Transverse colon (tissue), 4 donors: ENCODE data around the gene LRP1B. TPM values are rescaled to one million over a fixed set of nuclear protein-coding genes. Genes with fewer than 3 reads are reported as not detected.

Experiments
- DNase-seq: peaks from one replicate; pipeline ENCODE4 v3.0.0-alpha.2; 2019
- H3K27ac ChIP-seq, 4 donors: fragments of 200-600 bp; sonication (generic); 2 replicates each; pipeline ENCODE4 v1.5.1; 2016 to 2018; ENCODE audit warnings: inconsistent platforms in 4 of 4
- H3K27me3 ChIP-seq: fragments of 200-600 bp; sonication (generic); 2 replicates; pipeline ENCODE4 v1.5.1; 2017; ENCODE audit warnings: inconsistent platforms
- H3K36me3 ChIP-seq, 4 donors: fragments of 200-600 bp; sonication (generic); 2 replicates each; pipeline ENCODE4 v1.5.1; 2017 to 2019; ENCODE audit warnings: inconsistent platforms in 4 of 4
- H3K4me1 ChIP-seq, 4 donors: fragments of 200-600 bp; sonication (generic); 2 replicates each; pipeline ENCODE4 v1.5.1; 2017 to 2020; ENCODE audit warnings: inconsistent platforms in 4 of 4
- H3K4me3 ChIP-seq, 4 donors: fragments of 200-600 bp; sonication (generic); 1 replicate in 1 of 4; 2 replicates in 3 of 4; pipeline versions ENCODE4 v1.5.1 to v1.6.1; 2017 to 2019; ENCODE audit warnings: inconsistent platforms in 4 of 4
- H3K9me3 ChIP-seq, 2 donors: fragments of 200-600 bp; sonication (generic); 2 replicates each; pipeline ENCODE4 v1.5.1; 2017 to 2019; ENCODE audit warnings: inconsistent platforms in 2 of 2
- CTCF ChIP-seq, 5 experiments: fragments of 200-600 bp in 3 of 5; fragments of 450-650 bp in 2 of 5; sonication (generic) in 3 of 5; IDR thresholded peaks; 1 replicate in 2 of 5; 2 replicates in 3 of 5; pipeline ENCODE4 v1.5.1; 2016 to 2017; ENCODE audit warnings: antibody characterized with exemption in 5 of 5, inconsistent platforms in 3 of 5, mild to moderate bottlenecking in 2 of 5, moderate library complexity in 1 of 5
- EP300 ChIP-seq: sonication (generic); formaldehyde crosslinking; IDR thresholded peaks from one replicate; pipeline ENCODE4 v1.6.1; 2017; ENCODE audit warnings: antibody characterized with exemption, low read depth
- POLR2A ChIP-seq: fragments of 450-650 bp; IDR thresholded peaks from one replicate; pipeline ENCODE4 v1.6.1; 2016; ENCODE audit warnings: antibody characterized with exemption, mild to moderate bottlenecking, moderate library complexity
- POLR2AphosphoS5 ChIP-seq, 3 donors: sonication (generic); formaldehyde crosslinking; IDR thresholded peaks; one replicate each; pipeline ENCODE4 v1.6.1; 2016; ENCODE audit warnings: antibody characterized with exemption in 3 of 3
- WGBS, 2 donors: methylation state at CpG; one replicate each; pipeline ENCODE4 v1.1.5; 2018; ENCODE audit warnings: low coverage in 1 of 2; 5-methylcytosine and 5-hydroxymethylcytosine counted together
- in situ Hi-C, 4 donors: fragments of 200-750 bp; cut with MboI; loops; one replicate each; pipeline versions ENCODE4 v1.15.0 to v1.15.1; 2017; ENCODE audit warnings: low sequenced_read_pairs in 3 of 4, low pct_ligation_motif_present in 1 of 4, low pct_unique_long_range_greater_than_20kb in 1 of 4
- intact Hi-C: fragments of 100-400 bp; cut with DNase I; formaldehyde crosslinking; loops from one replicate; pipeline ENCODE4 v1.15.1; 2023; ENCODE audit warnings: low total_unique reads
- total RNA-seq, 4 donors: library from RNA; depleted of rRNA; stranded (reverse); fragments of >200 nt; gene quantifications; one replicate each; pipeline ENCODE4 v1.1.0, GENCODE V29; 2016

LRP1B gene
- total RNA-seq, 4 donors from 2014 or later, result 0.48 to 5.4 (median 0.82) TPM; not detected in 1

- Histone ChIP-seq H3K4me3 (no peak overlapping the region), H3K4me1 (no peaks in the 10 kb centered on the region), H3K9me3 (no peaks in the 10 kb centered on the region), H3K36me3 (no peaks in the 10 kb centered on the region), H3K27me3 (no peaks in the 10 kb centered on the region), H3K27ac (no peak overlapping the region)
- TF ChIP-seq EP300 (no peak), POLR2AphosphoS5 (IDR thresholded peaks at IDR 0.05) (no peak), CTCF (IDR thresholded peaks at IDR 0.05) (no peak), POLR2A (no peak)
- in situ Hi-C loops, result no loop called here
- no peak for DNase-seq
- intact Hi-C loops, result loop anchor here (10.0 kb wide), 1 partner anchor 1856 kb away; no protein-coding TSS in a partner anchor
- 52 to 73% methylated on average over 1 of the region's 1 CpG for WGBS, 2 donors
Observed at GRCh38 chr2:142040556-142040955, 90.3 kb downstream of the LRP1B start.

- DNase-seq, result no peak
- in situ Hi-C loops, result no loop called here
- TF ChIP-seq EP300 (no peak), CTCF (IDR thresholded peaks at IDR 0.05) (no peak), POLR2AphosphoS5 (IDR thresholded peaks at IDR 0.05) (no peak), POLR2A (no peak)
- no peaks in the 10 kb centered on the region for H3K36me3 ChIP-seq
- intact Hi-C loops, result no loop called here
- no peak overlapping the region for H3K4me3 ChIP-seq
- H3K4me1 ChIP-seq, result no peaks in the 10 kb centered on the region
- WGBS, 2 donors, result 80 to 86% methylated on average over 1 of the region's 1 CpG
- H3K27me3 ChIP-seq, result no peaks in the 10 kb centered on the region
- no peak overlapping the region for H3K27ac ChIP-seq
- no peaks in the 10 kb centered on the region for H3K9me3 ChIP-seq
Observed at GRCh38 chr2:142038826-142039225, 92.0 kb downstream of the LRP1B start.

- Histone ChIP-seq H3K4me1 (no peaks in the 10 kb centered on the region), H3K36me3 (no peaks in the 10 kb centered on the region), H3K4me3 (no peak overlapping the region), H3K27me3 (no peaks in the 10 kb centered on the region), H3K9me3 (no peaks in the 10 kb centered on the region), H3K27ac (no peak overlapping the region)
- no peak for DNase-seq
- WGBS, 2 donors, result 0 to 43% methylated on average over 1 to 3 of the region's 3 CpGs
- in situ Hi-C loops, result no loop called here
- intact Hi-C loops, result no loop called here
- TF ChIP-seq EP300 (no peak), POLR2AphosphoS5 (IDR thresholded peaks at IDR 0.05) (no peak), POLR2A (no peak), CTCF (IDR thresholded peaks at IDR 0.05) (no peak)
Observed at GRCh38 chr2:142037744-142038143, 93.1 kb downstream of the LRP1B start.

GRCh38 chr2:142037066-142037465 is 93.8 kb downstream of the LRP1B start:
- TF ChIP-seq POLR2AphosphoS5 (IDR thresholded peaks at IDR 0.05) (no peak), POLR2A (no peak), CTCF (IDR thresholded peaks at IDR 0.05) (no peak), EP300 (no peak)
- H3K4me3 ChIP-seq, result no peak overlapping the region
- H3K36me3 ChIP-seq, result no peaks in the 10 kb centered on the region
- WGBS, 2 donors, result 47% methylated on average over 2 to 3 of the region's 3 CpGs
- DNase-seq, result no peak
- in situ Hi-C loops, result no loop called here
- H3K27me3 ChIP-seq, result no peaks in the 10 kb centered on the region
- H3K4me1 ChIP-seq, result no peaks in the 10 kb centered on the region
- no peak overlapping the region for H3K27ac ChIP-seq
- intact Hi-C loops, result no loop called here
- no peaks in the 10 kb centered on the region for H3K9me3 ChIP-seq
